ENCODE results near the gene ASTE1.
"Not testable (repeated sequence)": the region's sequence is repeated elsewhere in the genome, so short reads cannot be mapped to it uniquely, and the experiment has no call there.

ASTE1 gene

DNA sequence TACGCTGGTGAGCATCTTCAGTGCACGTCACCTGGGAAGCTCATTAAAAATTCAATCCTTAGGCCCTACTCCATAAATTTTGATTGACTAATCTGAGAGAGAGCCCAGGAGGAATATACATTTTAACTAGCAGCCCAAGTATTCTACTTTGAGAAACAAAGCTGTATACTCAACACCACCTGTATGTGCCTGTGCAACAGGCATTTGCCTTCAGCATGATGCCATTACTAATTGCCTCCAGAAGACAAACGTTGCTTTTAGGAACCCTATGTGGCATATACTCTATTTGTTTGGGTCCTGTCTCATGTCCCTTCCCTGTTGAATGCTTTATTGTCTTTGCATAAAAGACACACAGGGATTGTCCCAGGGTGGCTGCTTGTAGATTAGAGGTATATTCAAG, 7.7 kb downstream of the ASTE1 start:
- FAIRE-seq = no peak
- DNase-seq (ENCODE audit: insufficient read length, low spot score) = no peak

DNA sequence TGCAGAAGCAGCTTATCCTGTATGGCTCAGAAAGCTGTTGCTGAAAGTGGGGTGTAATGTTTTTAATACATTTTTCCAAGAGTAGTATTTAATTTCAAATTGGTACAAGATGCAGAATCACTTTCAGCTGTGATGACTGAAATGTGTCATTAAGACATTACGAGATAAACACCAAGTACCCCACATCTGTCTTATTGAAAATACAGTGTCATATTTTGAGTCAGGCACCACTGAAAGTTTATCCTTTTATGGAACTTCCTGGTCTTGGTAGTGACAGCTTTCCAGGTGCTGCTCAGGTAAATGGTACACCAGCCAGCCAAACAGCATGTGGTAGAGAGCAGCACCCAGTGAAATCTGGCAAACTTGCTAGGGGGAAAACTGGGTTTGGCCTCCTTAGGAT, 16.9 kb downstream of the ASTE1 start:
- DNase-seq (ENCODE audit: insufficient read length, low spot score) (no peak), FAIRE-seq (no peak)

DNA sequence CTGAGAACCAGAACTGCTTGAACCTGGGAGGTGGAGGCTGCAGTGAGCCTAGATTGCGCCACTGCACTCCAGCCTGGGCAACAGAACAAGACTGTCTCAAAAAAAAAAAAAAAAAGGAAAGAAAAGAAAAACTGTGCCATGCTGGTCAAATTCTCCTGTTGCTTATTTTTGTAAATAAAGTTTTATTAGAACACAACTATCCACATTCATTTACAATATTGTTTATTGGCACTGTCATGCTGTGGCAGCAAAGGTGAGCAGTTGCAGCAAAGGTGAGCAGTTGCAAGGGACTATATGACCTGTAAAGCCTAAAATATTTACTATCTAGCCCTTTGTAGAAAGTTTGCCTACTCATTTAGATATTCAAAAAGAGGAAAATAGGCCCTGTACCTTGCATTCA, 18.3 kb downstream of the ASTE1 start:
- FAIRE-seq = no peak
- no peak for DNase-seq (ENCODE audit: insufficient read length, low spot score)

DNA sequence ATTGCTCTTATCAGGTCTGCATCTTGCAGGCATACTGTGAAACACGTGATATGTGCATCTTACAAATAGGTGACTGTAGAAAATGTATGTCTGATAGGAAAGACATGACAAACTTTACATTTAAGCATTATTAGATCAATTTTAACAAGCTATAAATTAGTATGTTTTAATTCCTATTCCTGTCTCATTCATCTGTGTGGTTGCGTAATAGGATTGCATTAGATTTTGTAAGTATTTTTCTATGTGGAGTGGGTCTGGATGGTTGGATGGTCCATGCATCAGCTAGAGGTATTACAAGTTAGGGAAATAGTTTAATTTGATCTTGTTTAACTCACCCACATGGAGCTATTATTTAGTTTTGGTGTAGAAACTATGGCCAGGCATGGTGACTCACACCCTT, 18.8 kb downstream of the ASTE1 start:
- DNase-seq (ENCODE audit: insufficient read length, low spot score) (no peak), FAIRE-seq (no peak)

DNA sequence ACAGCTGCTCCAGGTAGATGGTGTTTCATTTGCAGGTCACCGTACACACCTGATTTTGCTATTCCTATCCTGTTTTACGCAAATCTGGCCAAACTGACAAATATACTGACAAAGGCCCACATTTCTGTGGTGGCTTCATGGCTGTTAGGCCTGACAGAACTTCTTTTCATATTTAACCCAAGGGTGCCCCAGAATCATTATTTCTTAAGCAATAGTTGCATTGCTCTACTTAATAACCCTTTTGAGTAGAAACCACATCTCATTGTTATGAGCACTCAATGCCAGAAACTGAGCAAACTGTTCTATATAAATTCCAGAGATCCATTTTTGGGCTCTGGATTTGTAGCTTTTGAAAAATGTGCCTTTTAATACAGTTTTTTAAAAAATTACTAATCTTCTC, 19.4 kb downstream of the ASTE1 start:
- no peak for FAIRE-seq
- no peak for DNase-seq (ENCODE audit: insufficient read length, low spot score)

DNA sequence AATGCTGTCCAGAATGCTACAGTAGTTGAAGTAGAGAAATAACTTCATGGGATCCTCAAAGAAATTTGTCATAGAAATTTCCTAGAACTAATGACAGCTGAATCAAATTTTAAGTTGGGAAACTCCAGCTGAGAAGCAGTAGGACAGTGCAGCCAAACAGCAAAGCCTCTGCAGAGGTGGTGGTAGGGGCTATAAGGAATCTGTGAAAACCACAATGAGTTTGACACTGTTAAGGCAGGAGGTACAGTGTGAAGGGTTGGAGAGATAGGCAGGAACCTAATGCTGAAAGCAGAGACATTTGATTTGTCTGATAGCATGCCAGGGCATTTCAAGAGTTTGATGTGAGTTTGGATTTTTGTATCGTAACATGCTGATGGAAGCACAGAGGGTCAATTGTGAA, 22.0 kb downstream of the ASTE1 start:
- DNase-seq (ENCODE audit: insufficient read length, low spot score) (no peak), FAIRE-seq (no peak)

DNA sequence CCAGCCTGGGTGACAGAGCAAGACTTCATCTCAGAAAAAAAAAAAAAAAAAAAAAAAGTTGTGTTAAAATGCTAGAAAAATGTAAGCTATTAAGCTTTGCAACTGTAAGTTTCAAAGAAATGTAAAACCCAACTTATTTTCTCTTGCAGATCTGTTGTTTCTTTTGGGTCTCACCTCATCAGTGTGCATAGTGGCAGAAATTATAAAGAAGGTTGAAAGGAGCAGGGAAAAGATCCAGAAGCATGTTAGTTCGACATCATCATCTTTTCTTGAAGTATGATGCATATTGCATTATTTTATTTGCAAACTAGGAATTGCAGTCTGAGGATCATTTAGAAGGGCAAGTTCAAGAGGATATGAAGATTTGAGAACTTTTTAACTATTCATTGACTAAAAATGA, 25.6 kb downstream of the ASTE1 start:
- no peak for FAIRE-seq
- DNase-seq (ENCODE audit: insufficient read length, low spot score) = no peak

DNA sequence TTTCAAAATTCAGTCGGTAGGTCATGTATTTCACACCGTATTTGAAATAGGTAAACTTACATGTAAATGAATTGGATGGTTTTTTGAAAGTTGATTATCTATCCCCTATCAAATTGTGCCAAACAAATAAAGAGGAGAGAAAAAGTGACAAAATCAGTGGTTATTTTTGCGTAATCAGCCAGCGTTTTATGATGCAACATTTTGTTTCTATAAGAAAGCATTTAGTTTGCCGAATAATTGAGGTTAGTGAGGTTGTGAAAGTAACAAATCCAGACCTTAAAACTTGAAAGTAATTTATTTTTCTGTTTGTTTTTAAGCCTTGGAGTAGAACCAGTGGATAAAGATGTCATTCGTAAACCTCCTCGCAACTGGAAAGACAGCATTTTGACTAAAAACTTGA, 29.3 kb downstream of the ASTE1 start:
- FAIRE-seq (no peak), DNase-seq (ENCODE audit: insufficient read length, low spot score) (no peak)

DNA sequence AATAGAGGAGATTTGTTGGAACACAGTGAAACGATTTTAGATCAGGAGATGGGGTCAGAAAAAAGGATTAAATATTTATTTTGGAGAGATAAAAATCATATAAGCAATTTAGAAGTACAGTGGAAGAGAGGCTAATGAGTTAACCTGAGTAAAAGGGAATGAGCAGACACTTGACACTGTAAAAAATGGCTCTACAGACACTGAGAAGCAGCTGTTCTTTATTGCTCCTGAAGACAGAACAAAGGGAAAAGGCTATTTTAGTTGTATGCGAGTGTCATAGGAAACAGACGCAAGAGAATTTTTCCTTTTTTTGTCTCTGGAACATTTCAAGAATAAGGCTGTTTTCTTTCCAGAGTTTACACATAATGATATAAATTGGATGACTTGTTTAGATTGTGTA, 34.3 kb downstream of the ASTE1 start:
- FAIRE-seq = no peak

DNA sequence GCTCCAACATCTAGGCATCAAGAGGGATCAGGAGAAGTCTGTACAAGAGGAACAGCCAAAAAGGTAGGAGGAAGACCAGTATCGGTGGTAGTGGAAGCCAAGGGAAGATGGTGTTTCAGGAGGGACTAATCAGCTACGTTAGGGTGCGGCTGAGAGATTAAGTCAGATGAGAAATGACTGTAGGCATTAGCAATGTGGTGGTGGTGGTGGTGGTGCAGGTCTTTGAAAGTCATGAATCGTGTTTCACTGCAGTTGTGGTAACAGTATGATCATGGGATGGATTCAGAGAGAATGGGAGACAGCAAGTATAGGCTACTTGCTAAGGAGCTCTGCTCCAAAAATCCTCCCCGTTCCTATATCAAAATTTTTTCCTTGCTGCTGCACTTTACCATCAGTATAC, 35.5 kb downstream of the ASTE1 start:
- no peak for FAIRE-seq

More for the DNA sequence above, 34.3 kb downstream of the ASTE1 start:
- DNase-seq (ENCODE audit: insufficient read length, low spot score) = no peak

DNA sequence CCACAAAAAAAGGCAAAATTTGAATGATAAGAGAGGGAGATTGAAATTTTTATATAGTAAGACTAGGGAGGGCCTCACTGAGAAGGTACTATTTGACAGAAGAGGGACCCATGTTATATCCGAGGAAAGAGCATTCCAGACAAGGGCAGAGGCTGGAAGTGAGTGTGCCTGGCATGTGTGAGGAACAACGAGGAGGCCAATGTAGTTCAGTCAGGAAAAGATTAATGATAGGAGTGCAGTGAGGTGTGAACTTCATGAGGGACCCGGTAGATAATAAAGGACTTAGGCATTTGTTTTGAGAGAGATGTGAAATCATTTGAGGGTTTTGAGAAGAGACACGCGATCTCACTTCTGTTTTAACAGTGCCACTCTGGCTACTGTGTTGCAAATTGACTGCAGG, 36.3 kb downstream of the ASTE1 start:
- FAIRE-seq (no peak), DNase-seq (ENCODE audit: insufficient read length, low spot score) (no peak)

More for the DNA sequence above, 35.5 kb downstream of the ASTE1 start:
- DNase-seq (ENCODE audit: insufficient read length, low spot score) = no peak

DNA sequence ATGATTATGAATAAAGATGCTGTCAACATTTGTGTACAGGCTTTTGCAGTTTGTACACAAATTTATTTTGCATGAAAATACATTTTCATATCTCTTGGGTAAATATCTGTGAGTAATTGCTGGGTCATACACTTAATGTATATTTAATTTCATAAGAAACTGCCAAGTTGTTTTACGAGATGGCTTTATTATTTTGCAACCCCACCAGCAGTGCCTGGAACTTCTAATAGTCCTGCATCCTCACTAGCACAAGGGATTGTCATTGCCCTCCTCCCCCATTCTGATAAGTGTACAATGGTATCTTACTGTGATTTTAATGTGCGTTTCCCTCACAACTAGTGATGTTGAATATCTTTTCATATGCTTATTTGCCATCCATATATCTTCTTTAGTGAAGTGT, 45.2 kb downstream of the ASTE1 start:
- FAIRE-seq (no peak), DNase-seq (ENCODE audit: insufficient read length, low spot score) (no peak)

DNA sequence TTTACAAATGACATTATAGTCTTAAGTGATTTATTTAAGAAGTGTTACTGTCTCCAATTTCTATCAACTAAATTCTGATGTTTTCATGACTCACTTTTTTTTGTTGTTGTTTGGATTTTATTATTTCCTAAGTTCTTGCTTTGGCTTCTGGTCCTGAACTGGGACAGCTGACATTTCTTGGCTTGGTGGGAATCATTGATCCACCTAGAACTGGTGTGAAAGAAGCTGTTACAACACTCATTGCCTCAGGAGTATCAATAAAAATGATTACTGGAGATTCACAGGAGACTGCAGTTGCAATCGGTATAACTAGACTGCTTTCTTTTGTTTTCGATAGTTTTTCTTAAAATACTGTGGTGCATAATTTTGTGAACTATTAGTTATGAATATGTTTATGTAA, 47.5 kb downstream of the ASTE1 start:
- FAIRE-seq (no peak), DNase-seq (ENCODE audit: insufficient read length, low spot score) (no peak)

DNA sequence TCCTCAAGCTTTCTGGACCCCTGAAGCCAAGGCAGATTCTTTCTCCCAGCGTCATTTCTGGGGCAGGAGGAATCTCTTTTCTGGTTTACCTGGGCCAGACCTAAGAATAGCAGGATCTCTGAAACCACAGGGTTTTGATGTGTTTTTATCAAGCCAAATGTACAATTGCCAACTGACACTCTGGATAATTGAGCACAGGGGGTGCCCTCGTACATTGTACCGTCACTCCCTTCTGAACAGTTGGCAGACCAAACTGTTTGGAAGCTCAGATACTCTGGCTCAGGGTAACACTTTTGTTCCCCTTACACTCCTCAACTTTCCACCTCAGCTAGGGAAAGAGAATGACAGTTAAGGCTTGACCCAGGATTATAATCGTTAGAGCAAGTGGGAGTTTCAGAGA, 49.9 kb downstream of the ASTE1 start:
- FAIRE-seq (no peak), DNase-seq (ENCODE audit: insufficient read length, low spot score) (no peak)

DNA sequence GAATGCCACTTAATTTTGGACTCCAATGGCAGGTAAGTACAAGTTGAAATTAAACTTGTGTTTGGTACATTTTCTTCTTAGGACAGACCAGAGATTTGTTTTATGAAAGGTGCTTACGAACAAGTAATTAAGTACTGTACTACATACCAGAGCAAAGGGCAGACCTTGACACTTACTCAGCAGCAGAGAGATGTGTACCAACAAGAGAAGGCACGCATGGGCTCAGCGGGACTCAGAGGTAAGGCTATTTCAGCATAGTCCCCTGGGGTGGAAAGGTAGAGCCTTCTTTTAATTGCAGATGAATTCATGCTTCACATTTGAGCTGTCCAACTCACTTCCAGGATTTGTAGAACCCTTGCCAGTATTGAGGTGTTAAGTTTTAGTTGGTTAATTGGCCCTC, 51.4 kb downstream of the ASTE1 start:
- DNase-seq (ENCODE audit: insufficient read length, low spot score) = no peak
- FAIRE-seq = no peak

DNA sequence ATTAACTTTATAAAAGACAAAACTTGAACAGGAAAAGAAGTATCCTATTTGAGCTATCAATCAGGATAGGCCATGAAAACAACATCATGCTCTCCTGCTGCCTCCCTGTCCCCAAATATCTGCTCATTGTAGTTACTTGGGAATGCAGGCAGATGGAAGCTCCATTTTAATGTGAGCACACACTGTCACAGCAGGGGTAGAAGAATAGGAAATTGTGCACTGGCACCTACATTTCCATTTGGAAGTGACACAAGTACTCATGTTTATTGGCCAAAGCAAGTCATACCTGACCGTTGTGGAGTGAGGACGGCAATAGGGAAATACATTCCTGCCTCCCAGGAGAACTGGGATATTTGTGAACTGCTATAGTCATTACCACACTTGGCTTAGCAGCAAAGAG, 52.4 kb downstream of the ASTE1 start:
- no peak for DNase-seq (ENCODE audit: insufficient read length, low spot score)
- no peak for FAIRE-seq

DNA sequence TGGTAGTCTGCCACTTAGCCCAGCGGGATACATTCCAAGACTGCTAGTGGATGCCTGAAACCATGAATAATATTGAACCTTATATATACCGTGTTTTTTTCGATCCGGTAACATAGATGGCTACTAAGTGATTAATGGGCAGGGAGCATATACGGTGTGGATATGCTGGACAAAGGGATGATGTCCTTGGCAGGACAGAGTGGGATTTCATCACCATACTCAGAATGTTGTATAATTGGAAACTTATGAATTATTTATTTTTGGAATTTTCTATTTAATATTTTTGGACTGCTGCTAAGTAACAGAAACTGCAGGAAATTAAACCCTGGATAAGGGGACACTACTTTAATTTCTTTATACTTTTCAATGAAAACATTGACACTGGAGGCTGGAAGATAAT, 53.2 kb downstream of the ASTE1 start:
- DNase-seq (ENCODE audit: insufficient read length, low spot score) (no peak), FAIRE-seq (no peak)

DNA sequence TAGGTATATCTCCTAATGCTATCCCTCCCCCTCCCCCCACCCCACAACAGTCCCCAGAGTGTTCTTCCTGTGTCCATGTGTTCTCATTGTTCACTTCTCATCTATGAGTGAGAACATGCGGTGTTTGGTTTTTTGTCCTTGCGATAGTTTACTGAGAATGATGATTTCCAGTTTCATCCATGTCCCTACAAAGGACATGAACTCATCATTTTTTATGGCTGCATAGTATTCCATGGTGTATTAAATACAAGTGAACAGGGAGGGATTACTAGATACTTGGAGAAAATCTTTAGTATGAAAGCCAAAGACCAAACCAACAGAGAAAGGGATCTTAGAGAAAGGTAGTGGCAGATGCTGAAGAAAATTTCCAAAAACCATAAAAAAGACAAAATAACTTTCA, 54.0 kb downstream of the ASTE1 start:
- FAIRE-seq; DNase-seq (ENCODE audit: insufficient read length, low spot score): not testable (repeated sequence)

DNA sequence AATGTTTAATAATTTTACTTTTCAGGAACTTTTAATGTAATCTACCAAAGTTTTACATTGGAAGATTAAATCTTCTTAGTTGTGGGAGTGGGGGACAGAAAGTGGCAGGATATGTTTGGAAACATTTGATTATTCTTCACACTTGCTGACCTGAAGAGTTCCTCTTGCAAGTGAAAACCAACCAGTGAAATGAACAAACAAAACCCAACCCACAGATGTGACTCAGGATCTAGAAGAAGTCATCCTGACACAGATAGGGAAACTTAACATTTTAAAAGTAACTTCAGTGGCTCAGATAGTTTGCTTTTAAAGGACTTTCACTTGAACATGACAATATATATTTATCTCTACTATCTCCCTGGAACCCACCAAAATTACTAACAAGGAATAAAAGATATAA, 55.4 kb downstream of the ASTE1 start:
- no peak for FAIRE-seq

DNA sequence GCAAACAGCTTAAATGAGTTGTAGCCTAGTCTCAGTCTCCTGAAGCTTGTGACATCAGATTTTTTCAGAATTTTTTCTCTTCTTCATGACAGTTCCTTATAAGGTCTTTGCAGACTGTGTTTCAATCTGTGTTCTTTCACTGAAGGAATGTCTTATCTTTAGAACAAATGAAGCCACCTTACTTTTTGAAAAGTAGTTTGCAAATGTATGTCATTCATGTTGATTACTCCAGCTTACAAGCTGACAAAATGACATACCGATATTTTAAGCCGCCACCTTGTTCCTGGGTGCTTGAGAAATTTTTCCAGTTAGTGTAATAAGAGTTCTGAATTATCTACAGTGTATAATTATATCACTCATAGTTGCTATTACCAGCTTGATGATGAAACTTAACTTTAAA, 57.0 kb downstream of the ASTE1 start:
- DNase-seq (ENCODE audit: insufficient read length, low spot score) = no peak
- FAIRE-seq = peak; percentile 62

More for the DNA sequence above, 55.4 kb downstream of the ASTE1 start:
- no peak for DNase-seq (ENCODE audit: insufficient read length, low spot score)

DNA sequence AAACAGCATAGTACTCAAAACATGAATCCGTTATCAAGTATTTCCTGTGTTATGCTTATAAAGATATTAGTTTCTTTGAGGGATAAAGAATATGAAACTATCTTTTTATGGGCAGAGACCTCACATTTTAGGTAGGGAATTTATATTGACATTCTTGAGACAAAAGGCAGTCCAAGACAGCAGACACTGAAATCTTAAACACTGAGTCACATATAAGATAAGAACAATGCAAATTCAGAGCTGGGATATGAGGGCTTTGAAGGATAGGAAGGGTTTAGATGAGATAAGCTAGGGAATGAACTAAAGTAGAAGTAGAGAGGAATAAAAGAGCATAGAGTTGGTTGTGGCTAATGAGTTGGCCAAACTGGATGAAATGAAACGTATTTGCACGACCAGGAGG, 58.4 kb downstream of the ASTE1 start:
- no peak for FAIRE-seq
- DNase-seq (ENCODE audit: insufficient read length, low spot score) = no peak

DNA sequence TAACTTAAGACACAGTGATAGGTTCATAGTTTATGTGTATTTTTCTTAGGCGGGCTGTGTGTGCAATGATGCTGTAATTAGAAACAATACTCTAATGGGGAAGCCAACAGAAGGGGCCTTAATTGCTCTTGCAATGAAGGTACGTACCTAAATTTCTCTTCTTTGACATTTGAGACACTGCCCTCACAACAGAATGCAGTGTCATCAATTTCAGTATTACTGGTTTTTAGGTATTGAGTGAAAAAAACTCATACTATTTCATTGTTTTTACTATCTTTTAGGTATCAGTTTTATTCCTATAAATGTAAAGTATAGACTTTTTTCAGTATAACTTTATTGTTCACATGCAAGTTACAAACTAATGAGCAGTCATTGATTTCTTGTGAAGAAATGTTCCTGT, 59.3 kb downstream of the ASTE1 start:
- DNase-seq (ENCODE audit: insufficient read length, low spot score) (no peak), FAIRE-seq (no peak)

DNA sequence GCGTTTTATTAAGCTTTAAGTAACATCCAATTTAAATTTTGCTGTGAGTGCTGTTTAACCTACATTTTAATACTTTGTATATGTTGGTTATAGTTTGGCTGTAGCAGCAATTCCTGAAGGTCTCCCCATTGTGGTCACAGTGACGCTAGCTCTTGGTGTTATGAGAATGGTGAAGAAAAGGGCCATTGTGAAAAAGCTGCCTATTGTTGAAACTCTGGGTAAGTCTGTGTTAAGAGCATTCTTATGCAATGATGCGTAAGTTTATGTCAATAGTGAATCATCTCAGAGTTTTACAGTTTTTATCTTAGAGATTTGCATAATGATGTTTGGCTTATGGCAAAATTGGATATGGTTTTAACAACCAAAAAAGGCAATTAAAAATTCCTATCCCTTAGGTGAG, 62.7 kb downstream of the ASTE1 start:
- no peak for DNase-seq (ENCODE audit: insufficient read length, low spot score)
- FAIRE-seq = no peak

Measured in GM19239 (cell line).